ENCODE measurements around the gene CAB39.

GRCh38 chr2:230852113-230852512 is 139.5 kb downstream of the CAB39 start:
- TF ChIP-seq POLR2AphosphoS5 (IDR thresholded peaks at IDR 0.05; ENCODE audit: insufficient read depth, low read depth, low read length), result no peak
- TF ChIP-seq, protein P1, sequence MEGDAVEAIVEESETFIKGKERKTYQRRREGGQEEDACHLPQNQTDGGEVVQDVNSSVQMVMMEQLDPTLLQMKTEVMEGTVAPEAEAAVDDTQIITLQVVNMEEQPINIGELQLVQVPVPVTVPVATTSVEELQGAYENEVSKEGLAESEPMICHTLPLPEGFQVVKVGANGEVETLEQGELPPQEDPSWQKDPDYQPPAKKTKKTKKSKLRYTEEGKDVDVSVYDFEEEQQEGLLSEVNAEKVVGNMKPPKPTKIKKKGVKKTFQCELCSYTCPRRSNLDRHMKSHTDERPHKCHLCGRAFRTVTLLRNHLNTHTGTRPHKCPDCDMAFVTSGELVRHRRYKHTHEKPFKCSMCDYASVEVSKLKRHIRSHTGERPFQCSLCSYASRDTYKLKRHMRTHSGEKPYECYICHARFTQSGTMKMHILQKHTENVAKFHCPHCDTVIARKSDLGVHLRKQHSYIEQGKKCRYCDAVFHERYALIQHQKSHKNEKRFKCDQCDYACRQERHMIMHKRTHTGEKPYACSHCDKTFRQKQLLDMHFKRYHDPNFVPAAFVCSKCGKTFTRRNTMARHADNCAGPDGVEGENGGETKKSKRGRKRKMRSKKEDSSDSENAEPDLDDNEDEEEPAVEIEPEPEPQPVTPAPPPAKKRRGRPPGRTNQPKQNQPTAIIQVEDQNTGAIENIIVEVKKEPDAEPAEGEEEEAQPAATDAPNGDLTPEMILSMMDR (IDR thresholded peaks at IDR 0.05; ENCODE audit: extremely low read depth in 1 of 2, insufficient read depth in 1 of 2, low read depth in 1 of 2, low read length in 2 of 2), result no peak

All from endothelial cell of umbilical vein (primary cell).